DND-41 (cell line): ENCODE data around the gene PLPPR4.

ENCODE experiments used
- ATAC-seq: fragments of 200-7000 bp; cut with Tn5 transposase; 3 replicates; pipeline ENCODE4 v1.9.1; 2021; ENCODE audit warnings: low read depth; ENCODE audit not compliant: insufficient read depth
- DNase-seq: peaks from one replicate; pipeline ENCODE4 v3.0.0-alpha.2; 2020
- H2AFZ ChIP-seq: 2 replicates; pipeline ENCODE4 v1.6.0; 2012; ENCODE audit warnings: low read depth, low read length
- H3K27ac ChIP-seq: 2 replicates; pipeline ENCODE4 v1.5.1; 2012; ENCODE audit warnings: low read length, inconsistent platforms
- H3K27me3 ChIP-seq: fragments of 200-600 bp; sonication (generic); 2 replicates; pipeline ENCODE4 v1.6.0; 2012; ENCODE audit warnings: low read length, mild to moderate bottlenecking, inconsistent platforms; ENCODE audit not compliant: insufficient read depth, poor library complexity
- H3K36me3 ChIP-seq: 2 replicates; pipeline ENCODE4 v1.5.1; 2012; ENCODE audit warnings: low read length, inconsistent platforms; ENCODE audit not compliant: insufficient read depth
- H3K4me1 ChIP-seq: 2 replicates; pipeline ENCODE4 v1.5.1; 2012; ENCODE audit warnings: mild to moderate bottlenecking, low read length; ENCODE audit not compliant: insufficient read depth
- H3K4me2 ChIP-seq: 2 replicates; pipeline ENCODE4 v1.6.0; 2012; ENCODE audit warnings: mild to moderate bottlenecking, moderate library complexity, low read length, inconsistent platforms; ENCODE audit not compliant: insufficient read depth
- H3K4me3 ChIP-seq, 2 experiments: fragments of 200-600 bp in 1 of 2; shearing (Covaris generic) in 1 of 2; 2 replicates each; pipeline ENCODE4 v1.5.1; 2012 to 2016; ENCODE audit warnings: inconsistent platforms in 2 of 2, low read length in 2 of 2, mild to moderate bottlenecking in 2 of 2, low read depth in 1 of 2, moderate library complexity in 1 of 2
- H3K79me2 ChIP-seq: 2 replicates; pipeline ENCODE4 v1.6.0; 2012; ENCODE audit warnings: low read length, inconsistent platforms; ENCODE audit not compliant: insufficient read depth
- H3K9ac ChIP-seq: 2 replicates; pipeline ENCODE4 v1.6.0; 2012; ENCODE audit warnings: low read depth, mild to moderate bottlenecking, inconsistent platforms, low read length, moderate library complexity
- H3K9me3 ChIP-seq: 2 replicates; pipeline ENCODE4 v1.5.1; 2012; ENCODE audit warnings: low read length, moderate library complexity, mild to moderate bottlenecking, inconsistent platforms; ENCODE audit not compliant: insufficient read depth, severe bottlenecking
- H4K20me1 ChIP-seq: 2 replicates; pipeline ENCODE4 v1.6.0; 2012; ENCODE audit warnings: low read length; ENCODE audit not compliant: insufficient read depth
- EZH2 ChIP-seq: IDR thresholded peaks from 3 replicates; pipeline ENCODE4 v1.6.1; 2012; ENCODE audit warnings: borderline replicate concordance, low read depth, mild to moderate bottlenecking, moderate library complexity, low read length, inconsistent platforms; ENCODE audit not compliant: severe bottlenecking
- TF ChIP-seq, protein P1 (sequence below): IDR thresholded peaks from 2 replicates; pipeline ENCODE4 v1.5.1; 2012; ENCODE audit warnings: borderline replicate concordance, low read length, moderate library complexity, mild to moderate bottlenecking; ENCODE audit not compliant: poor library complexity, severe bottlenecking; ENCODE audit errors: extremely low read depth

The PLPPR4 gene

DNA sequence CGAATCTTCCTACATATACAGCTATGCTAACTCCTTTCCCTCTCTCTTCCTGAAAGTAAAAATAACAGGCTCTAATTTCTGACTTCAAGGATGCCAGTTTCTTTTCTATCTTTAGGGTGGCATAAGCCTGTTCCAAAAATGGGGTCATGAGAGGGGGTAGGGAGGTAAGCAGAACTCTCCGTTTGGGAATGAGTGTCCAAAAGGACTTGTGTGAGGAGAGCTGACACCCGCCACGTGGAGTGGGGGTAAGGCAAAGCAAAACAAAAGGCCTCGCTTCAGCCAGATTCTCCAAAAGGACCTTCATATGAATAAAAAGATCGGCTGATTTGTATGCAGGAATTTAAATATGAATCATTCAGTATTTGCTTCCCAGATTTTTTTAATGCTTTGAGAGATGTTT is 28.6 kb downstream of the PLPPR4 start:
- H3K9ac ChIP-seq = no peak overlapping the region
- no peak for ATAC-seq
- H3K4me3 ChIP-seq = no peak overlapping the region
- H3K79me2 ChIP-seq = no peaks in the 10 kb centered on the region
- no peak overlapping the region for H3K4me2 ChIP-seq
- no peaks in the 10 kb centered on the region for H3K9me3 ChIP-seq
- no peak overlapping the region for H2AFZ ChIP-seq
- H3K27ac ChIP-seq = no peak overlapping the region
- no peaks in the 10 kb centered on the region for H3K27me3 ChIP-seq
- no peaks in the 10 kb centered on the region for H3K4me1 ChIP-seq
- H4K20me1 ChIP-seq = no peaks in the 10 kb centered on the region
- no peaks in the 10 kb centered on the region for H3K36me3 ChIP-seq
- no peak for DNase-seq
- TF ChIP-seq, protein P1, sequence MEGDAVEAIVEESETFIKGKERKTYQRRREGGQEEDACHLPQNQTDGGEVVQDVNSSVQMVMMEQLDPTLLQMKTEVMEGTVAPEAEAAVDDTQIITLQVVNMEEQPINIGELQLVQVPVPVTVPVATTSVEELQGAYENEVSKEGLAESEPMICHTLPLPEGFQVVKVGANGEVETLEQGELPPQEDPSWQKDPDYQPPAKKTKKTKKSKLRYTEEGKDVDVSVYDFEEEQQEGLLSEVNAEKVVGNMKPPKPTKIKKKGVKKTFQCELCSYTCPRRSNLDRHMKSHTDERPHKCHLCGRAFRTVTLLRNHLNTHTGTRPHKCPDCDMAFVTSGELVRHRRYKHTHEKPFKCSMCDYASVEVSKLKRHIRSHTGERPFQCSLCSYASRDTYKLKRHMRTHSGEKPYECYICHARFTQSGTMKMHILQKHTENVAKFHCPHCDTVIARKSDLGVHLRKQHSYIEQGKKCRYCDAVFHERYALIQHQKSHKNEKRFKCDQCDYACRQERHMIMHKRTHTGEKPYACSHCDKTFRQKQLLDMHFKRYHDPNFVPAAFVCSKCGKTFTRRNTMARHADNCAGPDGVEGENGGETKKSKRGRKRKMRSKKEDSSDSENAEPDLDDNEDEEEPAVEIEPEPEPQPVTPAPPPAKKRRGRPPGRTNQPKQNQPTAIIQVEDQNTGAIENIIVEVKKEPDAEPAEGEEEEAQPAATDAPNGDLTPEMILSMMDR = no peak
- TF ChIP-seq EZH2 = no peak

DNA sequence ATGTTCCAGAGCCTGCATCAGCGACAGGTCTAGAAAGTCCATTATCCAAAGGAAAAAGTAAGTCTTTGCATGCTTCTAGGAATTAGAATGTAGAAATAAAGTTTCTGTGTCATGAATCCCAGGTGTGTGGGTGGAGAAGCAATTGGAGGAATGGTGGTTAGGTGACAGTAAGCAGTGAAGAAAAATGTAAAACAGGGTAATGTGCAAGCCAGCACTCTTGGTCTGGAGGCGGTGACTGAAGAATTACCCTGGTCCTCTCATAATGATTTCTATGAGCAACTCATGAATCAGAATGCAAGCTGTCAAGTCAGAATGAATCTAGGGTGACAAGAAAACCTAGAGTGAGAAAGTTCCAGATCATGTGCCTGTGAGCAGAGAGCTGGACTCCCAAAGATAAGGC is 33.6 kb downstream of the PLPPR4 start:
- Histone ChIP-seq H3K9me3 (no peaks in the 10 kb centered on the region), H3K4me2 (no peak overlapping the region), H4K20me1 (no peaks in the 10 kb centered on the region), H2AFZ (no peak overlapping the region), H3K27ac (no peak overlapping the region), H3K4me3 (no peak overlapping the region), H3K4me1 (no peaks in the 10 kb centered on the region), H3K9ac (no peak overlapping the region), H3K27me3 (no peaks in the 10 kb centered on the region), H3K36me3 (no peaks in the 10 kb centered on the region), H3K79me2 (no peaks in the 10 kb centered on the region)
- TF ChIP-seq EZH2 = no peak
- TF ChIP-seq, protein P1 = no peak
- no peak for DNase-seq
- ATAC-seq = no peak

DNA sequence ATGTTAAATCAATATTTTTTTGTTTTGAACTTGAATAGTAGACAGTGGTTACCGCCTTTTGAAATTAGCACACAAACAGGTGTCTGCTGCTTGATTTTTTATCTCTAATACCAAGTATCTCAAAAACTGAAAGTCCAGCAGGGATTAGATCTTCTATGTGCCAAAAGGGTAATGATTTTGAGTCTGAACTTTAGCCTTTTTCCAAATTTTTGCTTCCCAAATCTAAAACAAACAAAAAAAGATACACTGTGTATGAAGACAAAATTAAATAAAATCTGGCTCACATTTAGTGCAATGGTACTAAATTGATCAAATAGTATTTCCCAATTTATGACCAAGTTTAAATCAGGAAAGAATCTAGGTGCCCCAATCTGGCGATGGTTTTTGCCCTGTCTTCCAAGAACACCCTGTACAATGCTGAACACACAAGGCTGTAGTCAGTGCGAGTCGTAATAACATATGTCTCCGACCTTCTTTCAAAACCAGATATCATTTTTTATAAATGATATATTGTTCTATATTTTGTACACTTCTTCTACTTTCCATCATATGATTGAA is 40.5 kb downstream of the PLPPR4 start:
- H3K9ac ChIP-seq = no peak overlapping the region
- H3K27me3 ChIP-seq = no peaks in the 10 kb centered on the region
- no peaks in the 10 kb centered on the region for H4K20me1 ChIP-seq
- no peak overlapping the region for H3K4me3 ChIP-seq
- DNase-seq = no peak
- H3K9me3 ChIP-seq = no peaks in the 10 kb centered on the region
- TF ChIP-seq, protein P1 = no peak
- no peak for TF ChIP-seq EZH2
- no peak overlapping the region for H3K4me2 ChIP-seq
- no peaks in the 10 kb centered on the region for H3K79me2 ChIP-seq
- H3K36me3 ChIP-seq = no peaks in the 10 kb centered on the region
- H3K4me1 ChIP-seq = no peaks in the 10 kb centered on the region
- no peak for ATAC-seq
- H2AFZ ChIP-seq = no peak overlapping the region
- no peak overlapping the region for H3K27ac ChIP-seq

DNA sequence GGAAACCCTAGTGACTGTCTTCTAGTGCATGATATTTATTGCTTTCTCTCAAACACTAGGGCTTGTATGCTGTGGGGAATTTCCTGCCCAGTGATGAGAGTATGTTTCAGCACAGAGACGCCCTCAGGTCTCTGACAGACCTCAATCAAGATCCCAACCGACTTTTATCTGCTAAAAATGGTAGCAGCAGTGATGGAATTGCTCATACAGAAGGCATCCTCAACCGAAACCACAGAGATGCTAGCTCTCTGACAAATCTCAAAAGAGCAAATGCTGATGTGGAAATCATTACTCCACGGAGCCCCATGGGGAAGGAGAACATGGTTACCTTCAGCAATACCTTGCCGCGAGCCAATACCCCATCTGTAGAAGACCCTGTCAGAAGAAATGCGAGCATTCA is 41.3 kb downstream of the PLPPR4 start:
- H4K20me1 ChIP-seq = no peaks in the 10 kb centered on the region
- no peaks in the 10 kb centered on the region for H3K9me3 ChIP-seq
- H3K4me1 ChIP-seq = no peaks in the 10 kb centered on the region
- H3K9ac ChIP-seq = no peak overlapping the region
- no peak overlapping the region for H3K27ac ChIP-seq
- no peaks in the 10 kb centered on the region for H3K36me3 ChIP-seq
- ATAC-seq (no peak), DNase-seq (no peak)
- H3K4me2 ChIP-seq = no peak overlapping the region
- H2AFZ ChIP-seq = no peak overlapping the region
- H3K4me3 ChIP-seq = no peak overlapping the region
- no peaks in the 10 kb centered on the region for H3K27me3 ChIP-seq
- TF ChIP-seq, protein P1 = no peak
- TF ChIP-seq EZH2 = no peak
- no peaks in the 10 kb centered on the region for H3K79me2 ChIP-seq
